ENCODE measurements around the gene TYRO3.
A peak's percentile ranks its signal among the peaks of the same experiment; 100 is the strongest.

The TYRO3 gene

DNA sequence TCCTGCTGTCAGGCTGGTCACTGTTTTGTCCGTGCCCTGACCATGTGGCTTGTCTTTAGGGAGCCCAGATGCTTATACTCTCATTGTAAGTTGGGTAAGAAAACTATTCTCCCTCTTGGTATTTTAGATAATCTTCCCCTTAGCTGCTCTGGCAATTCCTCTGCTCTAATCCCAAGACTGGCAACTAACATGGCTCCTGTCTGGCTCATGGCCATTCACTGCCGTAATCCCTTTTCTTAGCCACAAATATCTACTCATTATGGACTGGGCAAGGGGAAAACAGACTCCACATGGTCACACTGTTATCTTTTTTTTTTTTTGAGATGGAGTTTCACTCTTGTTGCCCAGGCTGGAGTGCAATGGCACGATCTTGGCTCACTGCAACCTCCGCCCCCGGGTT lies 38.8 kb downstream of the TYRO3 start:
- H3K4me1 ChIP-seq (ENCODE audit: control insufficient read depth, insufficient read depth, low read length) = no peaks in the 10 kb centered on the region

DNA sequence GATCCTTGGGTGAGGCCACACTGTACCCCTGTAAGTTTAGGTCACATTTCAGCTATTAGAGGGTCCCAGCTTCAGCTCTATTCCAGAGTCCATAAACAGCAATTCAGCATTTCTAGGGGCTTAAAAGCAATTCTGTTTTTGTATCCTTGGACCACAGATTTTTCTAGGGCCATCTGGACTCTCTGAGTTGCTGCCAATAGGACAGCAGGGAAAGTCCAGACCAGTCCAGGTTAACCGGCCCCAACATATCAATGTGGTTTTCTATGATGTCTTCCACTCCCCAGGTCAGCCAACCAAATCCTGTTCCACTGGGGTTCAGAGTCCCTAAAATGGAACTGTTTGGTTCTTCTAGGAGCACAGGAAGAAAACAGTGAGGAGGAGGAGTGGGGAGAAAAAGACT lies 40.0 kb downstream of the TYRO3 start:
- Histone ChIP-seq H3K9ac (ENCODE audit: low read length) (no peak overlapping the region), H3K4me1 (ENCODE audit: control insufficient read depth, insufficient read depth, low read length) (peaks cover 2% of the 10 kb centered on the region), H3K36me3 (ENCODE audit: control insufficient read depth, insufficient read depth, low read length) (no peaks in the 10 kb centered on the region), H3K4me3 (ENCODE audit: low read length) (no peak overlapping the region), H3K9me3 (ENCODE audit: control insufficient read depth, low read length) (no peaks in the 10 kb centered on the region), H3K27me3 (ENCODE audit: control insufficient read depth, insufficient read depth, low read length) (no peaks in the 10 kb centered on the region)

More for the DNA sequence above, 38.8 kb downstream of the TYRO3 start:
- Histone ChIP-seq H3K9ac (ENCODE audit: low read length) (no peak overlapping the region), H3K27me3 (ENCODE audit: control insufficient read depth, insufficient read depth, low read length) (no peaks in the 10 kb centered on the region), H3K36me3 (ENCODE audit: control insufficient read depth, insufficient read depth, low read length) (no peaks in the 10 kb centered on the region), H3K4me3 (ENCODE audit: low read length) (no peak overlapping the region), H3K9me3 (ENCODE audit: control insufficient read depth, low read length) (no peaks in the 10 kb centered on the region)

DNA sequence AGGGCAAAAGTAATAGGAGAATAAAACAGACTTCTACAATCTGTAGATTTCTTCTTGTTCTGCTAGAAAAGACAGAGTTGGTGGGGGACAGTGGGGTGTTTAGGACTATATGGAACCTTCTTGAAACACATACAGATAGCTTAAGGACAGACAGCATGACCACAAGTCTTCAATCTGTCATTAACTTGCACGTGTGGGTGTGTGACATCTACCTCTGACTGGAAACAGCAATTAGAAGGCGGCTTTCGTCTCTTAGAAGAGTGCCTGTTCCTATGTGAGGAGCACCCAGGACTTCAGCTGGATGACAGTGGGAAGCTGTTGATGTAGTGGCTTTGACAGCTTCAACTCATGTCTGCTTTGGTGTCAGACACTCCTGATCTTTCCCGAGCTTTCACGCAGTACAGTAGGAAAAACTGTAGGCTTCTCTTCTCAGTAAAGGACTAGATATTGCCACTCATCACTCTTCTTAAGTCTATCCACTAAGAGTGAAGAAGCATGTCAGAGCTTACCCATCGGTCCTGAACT lies 44.5 kb downstream of the TYRO3 start:
- Histone ChIP-seq H3K4me1 (ENCODE audit: control insufficient read depth, insufficient read depth, low read length) (peaks cover 6% of the 10 kb centered on the region), H3K9ac (ENCODE audit: low read length) (no peak overlapping the region), H3K27me3 (ENCODE audit: control insufficient read depth, insufficient read depth, low read length) (no peaks in the 10 kb centered on the region), H3K9me3 (ENCODE audit: control insufficient read depth, low read length) (no peaks in the 10 kb centered on the region), H3K36me3 (ENCODE audit: control insufficient read depth, insufficient read depth, low read length) (no peaks in the 10 kb centered on the region), H3K4me3 (ENCODE audit: low read length) (no peak overlapping the region)

DNA sequence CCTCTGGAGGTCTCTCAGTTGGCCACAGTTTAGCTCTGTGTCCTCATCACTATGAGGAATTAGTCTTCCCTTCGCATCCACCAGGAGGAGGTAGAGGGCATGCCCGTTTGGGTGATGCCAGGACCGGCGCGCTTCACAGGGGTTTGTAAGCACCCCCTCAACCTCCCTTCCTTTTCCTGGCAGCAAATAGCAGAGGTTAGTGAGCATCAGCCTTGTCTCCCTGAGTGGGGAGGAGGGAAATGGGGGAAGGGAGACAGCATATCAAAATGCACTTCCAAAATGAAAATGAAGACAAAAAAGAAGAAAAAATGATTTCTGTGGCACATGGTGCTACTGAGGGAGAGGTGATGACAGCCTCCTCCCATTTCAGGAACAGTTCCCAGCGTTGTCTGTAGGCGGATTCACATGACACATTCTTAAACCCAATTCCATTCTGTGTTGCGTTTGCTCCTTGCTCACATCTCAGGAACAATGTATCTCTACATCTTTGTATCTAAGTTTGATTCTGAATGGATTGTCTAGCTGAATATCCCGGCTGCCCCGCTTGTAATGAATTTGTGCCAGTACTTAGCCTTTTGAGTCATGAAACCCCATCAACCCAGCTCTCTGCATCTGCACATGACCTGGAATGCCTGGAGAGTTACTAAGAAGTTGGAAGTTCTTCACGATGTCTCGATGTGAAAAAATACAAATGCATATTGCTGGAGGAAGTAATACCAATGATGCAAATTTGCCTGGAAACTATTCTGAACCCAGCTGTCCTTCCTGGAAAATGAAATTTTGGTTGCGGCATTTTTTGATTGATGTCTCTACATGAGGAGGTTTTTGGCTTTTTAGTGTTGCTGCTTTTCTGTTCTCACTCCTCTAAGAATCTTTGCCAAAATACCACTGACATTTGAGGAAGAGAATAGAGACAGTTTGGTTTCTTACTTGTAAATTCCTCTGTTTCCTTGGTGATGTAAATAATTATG lies 45.2 kb downstream of the TYRO3 start:
- no peak overlapping the region for H3K9ac ChIP-seq (ENCODE audit: low read length)
- H3K4me3 ChIP-seq (ENCODE audit: low read length) = no peak overlapping the region

DNA sequence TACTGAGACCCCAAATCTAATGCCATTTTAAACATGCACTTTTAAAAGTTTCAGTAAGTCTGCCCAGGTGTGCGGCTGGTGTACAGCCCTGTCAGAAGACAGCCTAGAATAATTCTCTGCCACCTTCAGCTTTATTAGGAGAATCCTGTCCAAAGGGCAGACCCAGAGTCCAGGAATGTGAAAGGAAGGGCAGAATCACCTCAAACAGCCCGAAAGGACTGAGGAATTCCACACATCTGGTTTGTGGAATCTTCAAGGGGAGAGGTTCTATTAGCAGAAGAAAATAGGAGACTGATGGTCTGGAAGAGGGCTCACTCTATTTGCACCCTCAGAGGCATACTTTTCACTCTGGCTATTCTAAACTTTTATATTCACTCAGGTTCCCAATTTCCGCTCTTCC lies 46.6 kb downstream of the TYRO3 start:
- Histone ChIP-seq H3K27me3 (ENCODE audit: control insufficient read depth, insufficient read depth, low read length) (no peaks in the 10 kb centered on the region), H3K4me1 (ENCODE audit: control insufficient read depth, insufficient read depth, low read length) (peaks cover 6% of the 10 kb centered on the region), H3K9ac (ENCODE audit: low read length) (no peak overlapping the region), H3K4me3 (ENCODE audit: low read length) (no peak overlapping the region), H3K9me3 (ENCODE audit: control insufficient read depth, low read length) (no peaks in the 10 kb centered on the region), H3K36me3 (ENCODE audit: control insufficient read depth, insufficient read depth, low read length) (no peaks in the 10 kb centered on the region)

More for the DNA sequence above, 45.2 kb downstream of the TYRO3 start:
- Histone ChIP-seq H3K4me1 (ENCODE audit: control insufficient read depth, insufficient read depth, low read length) (peaks cover 6% of the 10 kb centered on the region), H3K36me3 (ENCODE audit: control insufficient read depth, insufficient read depth, low read length) (no peaks in the 10 kb centered on the region), H3K9me3 (ENCODE audit: control insufficient read depth, low read length) (no peaks in the 10 kb centered on the region), H3K27me3 (ENCODE audit: control insufficient read depth, insufficient read depth, low read length) (no peaks in the 10 kb centered on the region)

DNA sequence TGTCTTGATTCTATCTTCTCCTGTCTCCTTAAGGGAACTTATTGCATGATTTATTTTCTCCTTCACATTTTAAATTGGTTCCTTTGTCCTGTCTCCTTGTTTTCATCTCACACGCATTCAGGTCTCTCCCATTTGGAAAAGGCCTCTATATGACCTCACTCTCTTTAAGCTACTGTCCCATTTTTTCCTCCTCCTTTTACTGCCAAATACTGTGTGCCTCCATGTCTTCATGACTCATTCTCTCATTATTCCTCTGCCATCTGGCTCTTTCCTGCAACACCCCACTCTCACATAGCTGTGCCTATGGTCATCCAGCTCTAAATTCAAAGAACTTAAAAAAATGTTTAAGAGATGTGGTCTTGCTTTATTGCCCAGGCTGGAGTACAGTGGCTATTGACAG lies 48.0 kb downstream of the TYRO3 start:
- Histone ChIP-seq H3K4me3 (ENCODE audit: low read length) (no peak overlapping the region), H3K36me3 (ENCODE audit: control insufficient read depth, insufficient read depth, low read length) (no peaks in the 10 kb centered on the region), H3K9ac (ENCODE audit: low read length) (no peak overlapping the region), H3K4me1 (ENCODE audit: control insufficient read depth, insufficient read depth, low read length) (peaks cover 6% of the 10 kb centered on the region), H3K27me3 (ENCODE audit: control insufficient read depth, insufficient read depth, low read length) (no peaks in the 10 kb centered on the region), H3K9me3 (ENCODE audit: control insufficient read depth, low read length) (no peaks in the 10 kb centered on the region)

DNA sequence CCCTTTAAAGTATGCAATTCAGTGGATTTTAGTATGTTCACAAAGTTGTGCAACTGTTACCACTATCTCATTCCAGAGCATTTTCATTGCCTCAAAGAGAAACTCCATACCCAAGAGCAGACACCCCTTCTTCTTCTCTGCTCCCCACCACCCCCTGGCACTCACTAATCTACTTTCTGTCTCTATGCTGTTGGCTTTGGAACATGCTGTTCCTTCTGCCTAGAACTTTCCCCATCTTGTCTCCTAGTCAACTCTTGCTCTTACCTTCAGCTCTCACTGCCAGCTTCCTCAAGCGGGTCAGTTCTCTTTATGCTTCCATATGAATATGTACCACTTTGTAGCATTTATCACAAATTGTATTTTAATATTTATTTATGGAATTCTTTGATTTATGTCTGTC lies 50.1 kb downstream of the TYRO3 start:
- H3K36me3 ChIP-seq (ENCODE audit: control insufficient read depth, insufficient read depth, low read length) = no peaks in the 10 kb centered on the region
- H3K4me1 ChIP-seq (ENCODE audit: control insufficient read depth, insufficient read depth, low read length) = peaks cover 3% of the 10 kb centered on the region
- no peak overlapping the region for H3K9ac ChIP-seq (ENCODE audit: low read length)
- H3K27me3 ChIP-seq (ENCODE audit: control insufficient read depth, insufficient read depth, low read length) = no peaks in the 10 kb centered on the region
- H3K4me3 ChIP-seq (ENCODE audit: low read length) = no peak overlapping the region
- no peaks in the 10 kb centered on the region for H3K9me3 ChIP-seq (ENCODE audit: control insufficient read depth, low read length)

DNA sequence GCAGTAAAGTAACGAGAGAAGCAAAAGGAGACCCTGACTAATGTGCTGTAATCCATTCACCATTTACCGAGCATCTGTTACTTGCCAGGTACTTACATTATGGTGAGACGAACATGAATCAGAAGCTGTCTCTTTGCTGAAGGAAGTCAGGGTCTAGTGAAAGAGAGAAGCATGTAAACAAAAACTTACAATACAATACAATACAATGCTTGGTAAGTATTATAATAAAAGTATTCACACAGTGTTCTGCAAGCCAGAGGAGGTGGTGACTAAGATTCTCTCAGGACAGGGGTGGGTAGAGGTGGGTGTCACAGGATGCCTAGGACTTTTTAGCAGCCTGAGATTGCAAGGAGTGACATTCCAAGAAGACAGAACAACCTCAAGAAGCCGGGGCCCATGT lies 51.0 kb downstream of the TYRO3 start:
- Histone ChIP-seq H3K27me3 (ENCODE audit: control insufficient read depth, insufficient read depth, low read length) (no peaks in the 10 kb centered on the region), H3K36me3 (ENCODE audit: control insufficient read depth, insufficient read depth, low read length) (no peaks in the 10 kb centered on the region), H3K9ac (ENCODE audit: low read length) (no peak overlapping the region), H3K4me1 (ENCODE audit: control insufficient read depth, insufficient read depth, low read length) (no peaks in the 10 kb centered on the region), H3K9me3 (ENCODE audit: control insufficient read depth, low read length) (no peaks in the 10 kb centered on the region), H3K4me3 (ENCODE audit: low read length) (no peak overlapping the region)

DNA sequence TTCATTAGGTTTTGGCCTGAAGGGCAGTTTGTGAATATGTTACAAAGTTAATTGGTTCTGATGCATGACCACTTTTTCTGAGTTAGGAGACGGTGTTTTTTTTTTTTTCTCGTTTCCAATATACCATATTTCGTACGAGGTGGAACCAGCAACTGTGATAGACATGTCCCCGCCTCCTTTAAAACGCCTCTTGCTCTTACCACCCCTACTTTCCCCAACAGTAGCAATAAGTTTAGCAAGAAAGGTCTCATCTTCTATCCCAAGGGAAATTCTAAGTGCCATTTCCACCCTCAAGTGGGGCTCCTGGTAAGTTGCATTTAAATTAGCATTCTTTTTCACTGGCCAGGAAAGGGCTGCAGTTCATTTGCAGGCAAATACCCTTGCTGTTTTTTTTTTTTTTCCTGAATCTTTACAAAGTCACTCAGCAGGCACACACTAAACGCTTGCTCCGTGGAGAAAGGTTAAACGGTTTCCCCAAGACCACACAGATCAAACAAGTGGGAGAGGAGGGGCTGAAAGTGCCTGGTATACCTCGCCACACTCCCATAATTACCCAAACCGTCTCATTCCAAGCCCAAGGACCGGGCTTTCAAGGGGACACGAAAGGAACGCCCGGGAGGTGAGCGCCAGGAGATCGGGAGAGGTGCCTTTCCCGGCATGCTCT lies 61.7 kb downstream of the TYRO3 start:
- no peaks in the 10 kb centered on the region for H3K36me3 ChIP-seq (ENCODE audit: control insufficient read depth, insufficient read depth, low read length)

DNA sequence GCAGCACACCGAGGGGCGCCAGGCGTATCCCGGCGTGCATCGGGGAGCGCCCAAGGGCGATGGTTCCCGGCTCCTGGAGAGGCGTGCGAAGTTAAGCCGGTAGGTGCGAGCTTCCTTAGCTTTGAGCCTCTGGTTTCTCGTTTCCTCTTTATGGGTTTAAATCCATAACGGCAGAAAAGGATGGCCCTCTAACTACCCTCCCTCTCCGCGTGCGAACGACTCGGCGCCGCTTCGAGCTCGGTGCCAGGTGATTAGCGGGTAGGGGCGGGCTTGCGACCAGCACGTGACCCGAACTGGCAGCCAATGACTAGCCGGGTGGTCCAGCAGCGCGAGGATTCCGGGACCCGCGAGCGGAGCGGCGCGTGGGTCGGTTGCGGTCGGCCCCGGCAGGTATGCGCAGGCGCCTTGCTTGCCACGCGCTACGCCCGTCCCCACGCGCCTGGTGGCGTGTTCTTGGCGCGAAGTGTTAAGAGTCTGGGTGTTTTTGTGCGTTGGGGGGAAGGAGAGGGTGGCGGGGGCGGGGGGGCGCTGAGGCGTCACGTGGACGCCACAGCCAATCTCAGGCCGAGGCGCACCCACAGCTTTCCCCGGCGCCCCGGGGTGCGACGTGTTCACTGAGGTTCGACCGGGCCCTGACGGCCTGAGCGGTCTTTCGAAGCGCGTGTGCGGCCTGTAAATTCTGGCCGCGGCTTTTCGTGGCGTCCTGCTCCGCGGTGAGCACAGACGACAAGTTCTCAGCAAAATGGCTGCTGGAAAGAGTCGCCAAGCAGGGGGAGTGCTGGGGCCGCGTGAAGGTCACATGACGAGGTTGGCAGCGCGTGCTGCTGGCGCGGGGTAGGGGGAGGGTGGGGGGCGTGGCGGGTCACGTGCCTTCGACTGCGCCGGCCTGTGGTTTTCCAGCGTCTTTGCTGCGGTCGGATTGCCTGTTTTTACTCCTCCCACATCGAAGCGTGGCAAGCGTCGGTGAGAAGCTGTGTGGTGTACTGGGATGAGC lies 62.5 kb downstream of the TYRO3 start:
- Histone ChIP-seq H3K4me3 (ENCODE audit: low read length) (peak overlapping the region; percentile 80), H3K4me1 (ENCODE audit: control insufficient read depth, insufficient read depth, low read length) (no peaks in the 10 kb centered on the region), H3K9ac (ENCODE audit: low read length) (peak overlapping the region; percentile 55), H3K27me3 (ENCODE audit: control insufficient read depth, insufficient read depth, low read length) (no peaks in the 10 kb centered on the region), H3K36me3 (ENCODE audit: control insufficient read depth, insufficient read depth, low read length) (no peaks in the 10 kb centered on the region), H3K9me3 (ENCODE audit: control insufficient read depth, low read length) (no peaks in the 10 kb centered on the region)

More for the DNA sequence above, 61.7 kb downstream of the TYRO3 start:
- Histone ChIP-seq H3K4me3 (ENCODE audit: low read length) (peak overlapping the region; percentile 80), H3K27me3 (ENCODE audit: control insufficient read depth, insufficient read depth, low read length) (no peaks in the 10 kb centered on the region), H3K4me1 (ENCODE audit: control insufficient read depth, insufficient read depth, low read length) (no peaks in the 10 kb centered on the region), H3K9ac (ENCODE audit: low read length) (no peak overlapping the region), H3K9me3 (ENCODE audit: control insufficient read depth, low read length) (no peaks in the 10 kb centered on the region)

DNA sequence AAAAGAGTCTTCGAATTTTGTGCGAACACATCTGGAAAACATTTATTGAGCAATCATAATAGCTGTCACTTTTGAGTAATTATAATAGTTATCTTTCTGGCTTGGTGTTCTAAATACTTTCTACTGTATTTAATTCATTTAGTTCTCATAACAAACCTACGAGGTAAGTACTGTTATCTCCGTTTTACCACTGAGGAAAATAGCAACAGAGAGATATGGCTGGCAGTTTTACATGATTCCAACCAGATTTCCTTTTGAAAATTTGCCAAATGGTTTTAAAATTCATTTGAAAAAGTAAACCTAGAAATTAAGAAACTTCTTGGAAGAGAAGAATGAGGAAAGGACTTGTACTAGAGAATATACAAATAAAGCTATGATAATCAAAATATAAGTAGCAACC lies 63.9 kb downstream of the TYRO3 start:
- no peaks in the 10 kb centered on the region for H3K36me3 ChIP-seq (ENCODE audit: control insufficient read depth, insufficient read depth, low read length)
- H3K4me3 ChIP-seq (ENCODE audit: low read length) = no peak overlapping the region
- no peaks in the 10 kb centered on the region for H3K4me1 ChIP-seq (ENCODE audit: control insufficient read depth, insufficient read depth, low read length)
- no peaks in the 10 kb centered on the region for H3K27me3 ChIP-seq (ENCODE audit: control insufficient read depth, insufficient read depth, low read length)
- H3K9me3 ChIP-seq (ENCODE audit: control insufficient read depth, low read length) = no peaks in the 10 kb centered on the region
- H3K9ac ChIP-seq (ENCODE audit: low read length) = no peak overlapping the region

All from mucosa of stomach (tissue), 1 donor.